Anterior cingulate cortex (tissue), 58 donors: ENCODE results near the gene USH1G.
"Not testable (repeated sequence)": the region's sequence is repeated elsewhere in the genome, so short reads cannot be mapped to it uniquely, and the experiment has no call there.

Experiments
- DNase-seq, 58 donors: peaks; one replicate each; lab custom pipeline; 2025; lab: John Stamatoyannopoulos, UW

Gene USH1G

DNA sequence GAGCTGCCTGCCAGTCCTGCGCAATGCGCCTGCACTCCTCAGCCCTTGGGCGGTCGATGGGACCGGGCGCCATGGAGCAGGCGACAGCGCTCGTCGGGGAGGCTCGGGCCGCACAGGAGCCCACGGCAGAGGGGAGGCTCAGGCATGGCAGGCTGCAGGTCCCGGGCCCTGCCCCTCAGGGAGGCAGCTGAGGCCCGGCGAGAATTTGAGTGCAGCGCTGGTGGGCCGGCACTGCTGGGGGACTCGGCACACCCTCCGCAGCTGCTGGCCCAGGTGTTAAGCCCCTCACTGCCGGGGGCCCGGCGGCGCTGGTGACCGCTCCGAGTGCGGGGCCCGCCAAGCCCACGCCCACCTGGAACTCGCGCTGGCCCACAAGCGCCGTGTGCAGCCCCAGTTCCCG, 16.0 kb downstream of the USH1G start:
- DNase-seq = no peak

DNA sequence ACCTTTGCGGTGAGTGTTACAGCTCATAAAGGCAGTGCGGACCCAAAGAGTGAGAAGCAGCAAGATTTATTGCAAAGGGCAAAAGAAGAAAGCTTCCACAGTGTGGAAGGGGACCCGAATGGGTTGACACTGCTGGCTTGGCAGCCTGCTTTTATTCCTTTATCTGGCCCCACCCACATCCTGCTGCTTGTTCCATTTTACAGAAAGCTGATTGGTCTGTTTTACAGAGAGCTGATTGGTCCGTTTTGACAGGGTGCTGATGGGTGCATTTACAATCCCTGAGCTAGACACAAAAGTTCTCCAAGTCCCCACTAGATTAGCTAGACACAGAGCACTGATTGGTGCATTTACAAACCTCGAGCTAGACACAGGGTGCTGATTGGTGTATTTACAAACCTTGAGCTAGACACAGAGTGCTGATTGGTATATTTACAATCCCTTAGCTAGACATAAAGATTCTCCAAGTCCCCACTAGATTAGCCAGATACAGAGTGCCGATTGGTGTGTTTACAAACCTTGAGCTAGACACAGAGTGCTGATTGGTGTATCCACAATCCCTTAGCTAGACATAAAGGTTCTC, 16.8 kb downstream of the USH1G start:
- DNase-seq = not testable (repeated sequence)

DNA sequence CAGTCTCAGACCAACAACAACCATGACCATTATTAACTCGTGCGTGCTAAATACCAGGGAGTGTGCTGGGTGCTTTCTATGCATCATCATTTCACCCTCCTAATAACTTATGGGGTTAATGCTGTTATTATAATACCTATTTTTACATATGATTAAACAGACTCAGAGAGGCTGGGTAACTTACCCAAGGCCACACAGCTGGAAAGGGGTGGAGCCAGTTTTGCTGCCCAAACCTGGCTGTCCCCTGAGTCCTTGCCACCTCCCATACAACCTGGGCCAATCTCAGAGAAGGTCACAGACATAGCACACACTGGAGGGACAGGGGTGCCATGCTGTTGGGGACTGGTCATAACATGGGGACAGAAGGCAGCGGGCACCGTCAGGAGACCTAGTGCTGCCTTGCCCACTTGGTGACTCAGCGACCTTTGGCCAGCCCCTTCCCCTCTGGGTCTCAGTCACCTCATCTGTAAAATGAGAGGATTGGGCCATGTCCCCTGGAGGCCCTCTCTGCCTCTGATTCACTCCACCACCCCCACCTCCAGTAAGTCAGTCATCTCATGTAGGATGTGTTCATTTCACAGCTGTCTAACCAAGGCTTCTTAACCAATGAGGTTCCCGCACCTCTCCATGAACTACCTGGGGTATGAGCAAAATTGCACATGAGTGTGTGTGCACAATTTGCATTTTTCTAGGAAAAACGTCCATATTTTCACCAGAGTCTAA, 18.2 kb downstream of the USH1G start:
- no peak for DNase-seq

- no peak for DNase-seq
These were observed 19.4 kb downstream of the USH1G start for GRCh38 chr17:74903671-74904070.

GRCh38 chr17:74903034-74903433, 20.0 kb downstream of the USH1G start:
- no peak for DNase-seq

DNA sequence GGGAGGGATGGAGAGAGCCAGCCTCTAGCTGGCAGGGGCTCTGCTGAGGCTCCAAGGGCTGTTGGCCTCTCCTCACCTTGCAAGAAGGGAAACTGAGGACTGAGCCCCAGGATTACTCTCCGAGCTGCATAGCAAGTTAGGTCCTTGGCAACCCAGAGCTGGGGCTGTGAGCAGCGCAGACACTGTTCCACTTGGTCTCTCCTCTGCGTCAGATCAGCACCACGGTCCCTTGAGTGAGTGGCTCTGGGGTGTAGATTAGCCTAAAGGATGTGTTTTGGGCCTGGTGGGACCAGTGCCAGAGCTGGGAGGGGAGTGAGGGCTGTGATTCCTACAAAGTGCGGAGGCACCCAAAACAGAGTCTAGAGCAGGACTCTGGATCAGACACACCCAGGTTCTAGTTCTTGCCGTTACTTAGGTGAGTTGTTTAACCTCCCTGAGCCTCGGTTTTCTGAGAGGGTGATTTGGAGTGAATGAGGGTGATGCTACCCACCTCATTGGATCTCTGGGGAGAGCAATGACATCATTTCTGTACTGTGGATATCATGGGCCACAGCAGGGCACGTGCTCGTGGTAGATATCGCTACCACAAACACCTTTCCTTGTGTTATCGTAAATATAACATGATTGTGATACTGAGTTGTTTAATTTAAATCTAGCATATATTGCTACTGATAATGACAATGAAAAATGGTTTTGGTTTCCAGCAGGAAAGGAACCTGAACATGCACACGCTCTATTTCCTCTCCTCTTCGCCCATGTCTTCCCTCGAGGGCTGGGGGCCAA, 21.5 kb downstream of the USH1G start:
- no peak for DNase-seq

- DNase-seq = no peak
These were observed 22.8 kb downstream of the USH1G start for GRCh38 chr17:74900208-74900607.

- DNase-seq = no peak
These were observed 24.6 kb downstream of the USH1G start for GRCh38 chr17:74898376-74898946.

DNA sequence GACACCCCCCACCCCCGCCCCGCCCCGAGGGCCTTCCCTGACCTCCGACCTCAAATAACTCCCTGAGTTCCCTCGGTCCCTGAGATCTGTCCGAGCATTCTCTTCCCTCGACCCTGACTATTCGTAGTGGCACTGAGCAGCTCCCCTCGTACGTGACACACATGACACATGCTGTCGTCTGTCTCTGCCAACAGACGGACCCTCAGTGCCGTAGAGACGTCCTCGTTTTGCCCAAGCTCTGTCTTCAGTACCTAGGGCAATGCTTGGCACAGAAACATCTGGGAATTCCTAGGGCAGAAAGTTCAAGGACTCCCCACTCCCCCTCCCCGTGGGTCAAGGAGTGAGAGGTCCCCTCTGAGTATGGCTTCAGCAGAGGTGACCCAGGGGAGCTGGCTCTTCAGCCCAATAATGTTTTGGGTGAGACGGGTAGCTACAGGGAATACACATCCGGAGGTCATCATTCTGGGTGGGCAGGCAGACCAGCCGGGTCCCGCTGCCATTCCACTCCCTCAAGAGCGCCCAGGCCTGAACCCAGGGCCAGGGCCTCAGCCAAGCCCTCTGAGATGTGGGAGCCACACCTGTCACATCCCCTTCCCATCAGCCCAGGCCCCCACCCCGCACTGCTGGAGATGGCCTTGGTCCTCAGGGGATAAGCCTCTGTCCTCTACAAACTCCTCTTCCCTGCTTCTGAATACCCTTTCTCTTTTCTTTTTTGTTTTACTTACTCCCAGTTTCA, 29.0 kb downstream of the USH1G start:
- DNase-seq = no peak

DNA sequence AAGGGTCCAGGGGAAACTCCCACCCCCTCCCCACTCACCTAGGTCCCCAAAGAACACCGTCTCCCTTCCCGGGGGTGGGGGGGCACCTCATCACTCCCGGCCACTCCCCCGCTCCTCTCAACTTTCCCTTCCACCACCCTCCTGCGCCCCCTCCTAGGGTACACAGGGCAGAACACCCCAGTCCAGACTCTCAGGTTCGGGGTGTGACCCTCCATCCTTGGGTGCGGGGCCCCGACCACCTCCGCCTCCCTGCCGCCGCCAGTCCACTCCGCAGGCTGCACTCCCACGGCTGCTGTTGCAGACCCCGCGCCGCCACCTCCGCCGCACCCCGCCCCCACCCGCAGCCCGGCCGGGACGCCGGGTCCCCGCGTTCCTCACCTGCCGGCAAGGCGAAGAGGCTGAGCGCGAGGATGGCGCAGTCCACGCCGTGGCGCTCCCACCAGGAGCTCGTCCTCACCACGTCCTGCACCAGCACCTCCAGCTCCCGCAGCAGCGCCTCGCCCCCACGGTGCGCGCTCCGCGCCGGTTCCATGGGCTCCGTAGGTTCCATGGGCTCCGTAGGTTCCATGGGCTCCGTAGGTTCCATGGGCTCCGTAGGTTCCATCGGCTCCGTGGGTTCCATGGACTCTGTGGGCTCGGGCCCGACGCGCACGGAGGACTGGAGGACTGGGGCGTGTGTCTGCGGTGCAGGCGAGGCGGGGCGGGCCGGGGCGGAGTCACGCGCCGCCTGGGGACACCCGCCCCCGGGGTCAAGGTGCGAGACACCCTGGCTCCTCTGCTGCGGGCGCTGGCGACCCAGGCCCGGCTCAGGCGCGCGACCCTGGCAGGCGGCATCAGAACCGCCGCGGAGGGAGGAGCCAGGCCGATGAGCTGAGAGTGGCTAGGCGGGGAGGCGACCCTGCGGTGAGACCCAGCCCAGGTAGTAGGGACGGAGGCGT, 29.8 kb downstream of the USH1G start, which contains the start of gene FADS6:
FADS6 (minus strand) TSS at position 660 of the 938 bp plus-strand sequence; CDS start at position 622, 38 bp downstream.
- DNase-seq = peak in 3 of 58 donors; percentile 21 to 52 (median 31)

DNA sequence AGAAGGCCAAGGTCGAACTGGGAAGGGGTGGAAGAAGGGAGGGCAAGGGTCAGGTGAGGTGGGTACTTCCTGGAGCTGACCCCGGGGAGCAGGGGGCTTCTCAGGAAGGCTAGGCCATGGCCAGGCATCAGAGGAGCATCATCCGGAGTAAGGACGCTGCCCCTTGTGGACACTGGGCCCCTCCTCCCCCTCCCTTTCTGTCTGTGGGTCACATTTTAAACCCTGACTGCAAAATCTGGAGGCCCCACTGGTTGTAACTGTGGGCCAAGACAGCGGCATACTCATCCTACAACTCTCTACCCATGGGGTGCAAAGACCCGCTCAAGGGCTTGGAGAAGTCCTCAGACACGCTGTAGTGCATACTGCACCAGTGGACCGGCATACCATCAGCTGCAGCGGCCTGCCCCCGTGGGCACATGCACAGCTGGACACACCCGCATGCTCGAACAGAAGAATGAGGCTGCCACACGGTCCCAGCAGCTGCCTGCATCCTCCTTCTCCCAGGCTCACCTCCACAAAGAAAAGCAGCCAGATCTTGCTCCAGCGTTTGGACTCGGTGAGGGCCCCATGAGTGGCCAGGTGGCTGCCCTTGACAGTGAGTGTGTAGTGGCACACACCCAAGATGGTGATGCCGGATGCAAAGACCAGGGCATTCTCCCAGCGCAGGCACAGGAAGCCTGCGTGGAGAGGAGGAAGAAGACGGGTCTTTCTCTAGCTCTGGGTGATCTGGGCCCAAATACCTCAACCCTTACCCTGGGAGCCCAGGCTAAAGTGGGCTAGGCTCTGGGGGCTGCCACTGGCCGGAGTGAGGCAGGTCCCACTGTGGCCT, 30.8 kb downstream of the USH1G start:
- no peak for DNase-seq

- no peak for DNase-seq
These were observed 32.5 kb downstream of the USH1G start for GRCh38 chr17:74890554-74890953.

DNA sequence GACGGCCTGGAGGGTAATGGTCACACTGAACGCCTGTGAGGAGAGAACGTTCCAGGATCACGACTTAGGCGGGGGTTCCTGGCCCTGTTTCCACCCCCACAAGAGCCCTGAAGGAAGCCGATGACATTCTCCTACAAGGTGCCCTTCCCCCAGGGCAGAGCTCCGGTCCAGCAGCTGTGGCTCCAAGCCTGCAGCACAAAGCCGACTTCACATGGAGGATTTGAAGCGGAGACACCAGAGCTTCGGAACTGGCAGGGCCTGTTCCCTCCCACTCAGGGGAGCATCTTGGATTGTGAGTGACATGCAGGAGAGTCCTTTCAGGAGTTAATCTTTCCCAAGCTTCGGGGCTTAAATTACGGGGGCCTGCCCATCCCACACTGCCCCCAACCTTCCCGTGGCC, 34.6 kb downstream of the USH1G start:
- DNase-seq = no peak

- no peak for DNase-seq
These were observed 39.8 kb downstream of the USH1G start for GRCh38 chr17:74883241-74883745.

DNA sequence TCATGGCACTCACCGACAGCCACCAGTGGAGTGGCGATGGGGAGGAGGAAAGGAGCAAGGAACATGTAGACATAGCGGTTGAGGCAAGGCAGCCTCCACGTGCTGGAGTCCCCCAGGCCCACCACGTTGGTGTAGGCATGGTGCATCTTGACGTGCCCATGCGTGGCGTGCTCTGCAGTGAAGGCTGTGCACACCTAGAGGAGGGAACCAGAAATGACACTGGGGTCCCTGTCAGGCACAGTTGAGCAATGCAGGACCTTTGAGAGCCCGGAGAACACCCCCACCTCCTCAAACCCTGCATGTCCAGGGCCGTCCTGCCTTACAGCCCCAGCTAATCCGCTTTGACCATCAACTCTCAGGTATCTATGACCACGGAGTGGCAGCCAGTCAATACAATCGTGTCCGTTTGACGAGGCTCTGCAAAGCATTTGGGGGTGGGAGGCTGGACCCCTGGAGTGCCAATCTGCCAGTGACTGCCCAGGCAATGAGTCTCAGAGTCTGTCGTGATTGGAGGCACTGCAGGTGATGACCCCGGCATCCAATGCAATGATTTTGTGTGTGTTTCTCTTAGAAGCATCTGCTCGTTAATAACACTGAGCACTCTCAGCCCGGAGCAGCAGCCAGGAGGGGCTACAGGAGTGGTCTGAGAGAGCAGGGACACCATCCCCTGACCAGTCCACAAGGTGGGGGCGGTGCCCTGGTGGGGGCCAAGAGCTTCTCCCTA, 40.4 kb downstream of the USH1G start:
- DNase-seq = no peak

GRCh38 chr17:74881073-74881472, 42.0 kb downstream of the USH1G start:
- DNase-seq = no peak

GRCh38 chr17:74879308-74879707, 43.7 kb downstream of the USH1G start:
- no peak for DNase-seq

DNA sequence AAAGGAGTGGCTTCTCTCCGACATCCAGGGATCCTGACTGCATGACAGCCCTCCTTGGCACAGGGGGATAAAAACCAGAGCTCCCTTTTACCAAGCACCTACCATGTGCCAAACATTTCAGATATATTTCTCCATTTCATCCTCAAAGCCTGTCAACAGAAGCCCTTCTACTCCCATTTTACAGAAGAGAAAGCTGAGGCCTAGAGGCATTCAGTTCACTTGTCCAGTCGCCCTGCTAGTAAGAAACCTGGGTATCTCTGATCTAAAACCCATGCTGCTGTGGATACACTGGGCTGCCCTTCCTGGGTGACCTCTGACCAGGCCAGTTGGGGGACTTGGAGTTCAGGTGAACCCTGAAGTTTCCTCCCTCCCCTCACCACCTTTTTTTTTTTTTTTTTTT, 44.4 kb downstream of the USH1G start:
- no peak for DNase-seq
